ENCODE measurements around the gene OCLN.

Gene OCLN

GRCh38 chr5:69498384-69498783, 5.8 kb downstream of the OCLN start:
- H3K9me3 Mint-ChIP-seq, result no peaks in the 10 kb centered on the region
- no peak for DNase-seq
- peaks cover 34% of the 10 kb centered on the region for H3K27me3 Mint-ChIP-seq (ENCODE audit: low read depth, poor library complexity)
- H3K4me1 Mint-ChIP-seq, result peaks cover 12% of the 10 kb centered on the region
- TF ChIP-seq CTCF (IDR thresholded peaks at IDR 0.05), result no peak
- no peaks in the 10 kb centered on the region for H3K36me3 Mint-ChIP-seq (ENCODE audit: low read depth)
- no peak overlapping the region for H3K4me3 Mint-ChIP-seq
- H3K27ac Mint-ChIP-seq, result no peak overlapping the region

GRCh38 chr5:69502367-69502766, 9.8 kb downstream of the OCLN start:
- Mint-ChIP-seq H3K9me3 (no peaks in the 10 kb centered on the region), H3K36me3 (ENCODE audit: low read depth) (no peaks in the 10 kb centered on the region), H3K4me3 (no peak overlapping the region), H3K27ac (no peak overlapping the region), H3K4me1 (peaks cover 13% of the 10 kb centered on the region), H3K27me3 (ENCODE audit: low read depth, poor library complexity) (peaks cover 5% of the 10 kb centered on the region)
- DNase-seq, result no peak
- no peak for TF ChIP-seq CTCF (IDR thresholded peaks at IDR 0.05)

GRCh38 chr5:69502767-69503488, 10.3 kb downstream of the OCLN start:
- DNase-seq, result no peak
- no peaks in the 10 kb centered on the region for H3K36me3 Mint-ChIP-seq (ENCODE audit: low read depth)
- H3K4me3 Mint-ChIP-seq, result no peak overlapping the region
- no peaks in the 10 kb centered on the region for H3K9me3 Mint-ChIP-seq
- peaks cover 13% of the 10 kb centered on the region for H3K4me1 Mint-ChIP-seq
- peaks cover 5% of the 10 kb centered on the region for H3K27me3 Mint-ChIP-seq (ENCODE audit: low read depth, poor library complexity)
- no peak for TF ChIP-seq CTCF (IDR thresholded peaks at IDR 0.05)
- no peak overlapping the region for H3K27ac Mint-ChIP-seq

- H3K4me1 Mint-ChIP-seq, result peaks cover 13% of the 10 kb centered on the region
- H3K36me3 Mint-ChIP-seq (ENCODE audit: low read depth), result no peaks in the 10 kb centered on the region
- TF ChIP-seq CTCF (IDR thresholded peaks at IDR 0.05), result no peak
- peaks cover 8% of the 10 kb centered on the region for H3K27me3 Mint-ChIP-seq (ENCODE audit: low read depth, poor library complexity)
- no peaks in the 10 kb centered on the region for H3K9me3 Mint-ChIP-seq
- H3K27ac Mint-ChIP-seq, result no peak overlapping the region
- no peak overlapping the region for H3K4me3 Mint-ChIP-seq
- no peak for DNase-seq
Measured at GRCh38 chr5:69504036-69504435, 11.4 kb downstream of the OCLN start.

- no peaks in the 10 kb centered on the region for H3K36me3 Mint-ChIP-seq (ENCODE audit: low read depth)
- peaks cover 8% of the 10 kb centered on the region for H3K27me3 Mint-ChIP-seq (ENCODE audit: low read depth, poor library complexity)
- H3K4me3 Mint-ChIP-seq, result no peak overlapping the region
- TF ChIP-seq CTCF (IDR thresholded peaks at IDR 0.05), result no peak
- H3K4me1 Mint-ChIP-seq, result peaks cover 13% of the 10 kb centered on the region
- H3K9me3 Mint-ChIP-seq, result no peaks in the 10 kb centered on the region
- no peak for DNase-seq
- H3K27ac Mint-ChIP-seq, result no peak overlapping the region
Measured at GRCh38 chr5:69505306-69505705, 12.7 kb downstream of the OCLN start.

- no peak overlapping the region for H3K27ac Mint-ChIP-seq
- no peak for DNase-seq
- H3K36me3 Mint-ChIP-seq (ENCODE audit: low read depth), result peaks cover 2% of the 10 kb centered on the region
- no peaks in the 10 kb centered on the region for H3K4me1 Mint-ChIP-seq
- no peak overlapping the region for H3K4me3 Mint-ChIP-seq
- H3K27me3 Mint-ChIP-seq (ENCODE audit: low read depth, poor library complexity), result peaks cover 4% of the 10 kb centered on the region
- no peak for TF ChIP-seq CTCF (IDR thresholded peaks at IDR 0.05)
- peaks cover 8% of the 10 kb centered on the region for H3K9me3 Mint-ChIP-seq
Measured at GRCh38 chr5:69509212-69509611, 16.6 kb downstream of the OCLN start.
